OCI-LY3 (cell line): ENCODE measurements around the gene IFNAR1.

Experiments used
- H2AFZ ChIP-seq: fragments of 200-600, 300-600 bp; shearing (Covaris generic); 2 replicates; pipeline ENCODE4 v1.6.0; 2014; ENCODE audit warnings: antibody characterized with exemption, low read depth, low read length
- H3K27ac ChIP-seq: fragments of 200-600, 300-600 bp; sonication (generic); 2 replicates; pipeline ENCODE4 v1.5.1; 2014; ENCODE audit warnings: mild to moderate bottlenecking, low read length, moderate library complexity, mixed read lengths
- H3K27me3 ChIP-seq: fragments of 200-600, 300-600 bp; sonication (generic); 2 replicates; pipeline ENCODE4 v1.6.1; 2014; ENCODE audit warnings: low read depth, low read length, mixed read lengths
- H3K36me3 ChIP-seq: fragments of 200-600, 300-600 bp; sonication (generic); replicated peaks from 2 replicates; pipeline ENCODE3; 2014; ENCODE audit warnings: low read depth, low read length, mixed read lengths
- H3K4me1 ChIP-seq: fragments of 300-600, 200-600 bp; sonication (generic); 2 replicates; pipeline ENCODE4 v1.6.1; 2014; ENCODE audit warnings: low read length, mixed read lengths
- H3K4me2 ChIP-seq: fragments of 200-600, 300-600 bp; sonication (generic); 2 replicates; pipeline ENCODE4 v1.6.1; 2014; ENCODE audit warnings: low read length, mixed read lengths
- H3K4me3 ChIP-seq: fragments of 300-600, 200-600 bp; sonication (generic); 2 replicates; pipeline ENCODE4 v1.5.1; 2014; ENCODE audit warnings: antibody characterized with exemption, mild to moderate bottlenecking, low read length, moderate library complexity
- H3K79me2 ChIP-seq: fragments of 300-600, 200-600 bp; shearing (Covaris generic); 2 replicates; pipeline ENCODE4 v1.6.1; 2014; ENCODE audit warnings: mild to moderate bottlenecking, low read length, mixed read lengths
- H3K9ac ChIP-seq: fragments of 300-600, 200-600 bp; shearing (Covaris generic); 2 replicates; pipeline ENCODE4 v1.6.0; 2014; ENCODE audit warnings: mild to moderate bottlenecking, low read length, moderate library complexity
- H3K9me3 ChIP-seq: fragments of 200-600, 300-600 bp; shearing (Covaris generic); 2 replicates; pipeline ENCODE4 v1.6.1; 2014; ENCODE audit warnings: low read length, mixed read lengths; ENCODE audit not compliant: insufficient read depth
- H4K20me1 ChIP-seq: fragments of 200-600, 300-600 bp; sonication (generic); 2 replicates; pipeline ENCODE4 v1.6.1; 2016; ENCODE audit warnings: low read length, mixed read lengths; ENCODE audit not compliant: insufficient read depth
- CTCF ChIP-seq: fragments of 200-600, 300-600 bp; sonication (generic); IDR thresholded peaks from 2 replicates; pipeline ENCODE4 v1.5.1; 2014; ENCODE audit warnings: antibody characterized with exemption, low read length, low read depth
- EZH2phosphoT487 ChIP-seq: fragments of 200-600 bp; shearing (Covaris generic); IDR thresholded peaks from 2 replicates; pipeline ENCODE4 v1.6.1; 2018; ENCODE audit warnings: antibody characterized with exemption, mixed run types, low read depth

The IFNAR1 gene

GRCh38 chr21:33345751-33346238, 21.0 kb downstream of the IFNAR1 start:
- Histone ChIP-seq H3K36me3 (peaks cover 22% of the 10 kb centered on the region), H3K4me2 (no peak overlapping the region), H4K20me1 (no peaks in the 10 kb centered on the region), H3K27me3 (no peaks in the 10 kb centered on the region), H3K4me3 (no peak overlapping the region), H2AFZ (no peak overlapping the region), H3K9me3 (no peaks in the 10 kb centered on the region), H3K27ac (no peak overlapping the region), H3K79me2 (no peaks in the 10 kb centered on the region), H3K9ac (no peak overlapping the region), H3K4me1 (peaks cover 4% of the 10 kb centered on the region; the same call in 1 of the 2 replicates)
- no peak for TF ChIP-seq EZH2phosphoT487
- TF ChIP-seq CTCF: no peak

GRCh38 chr21:33348706-33349105, 23.9 kb downstream of the IFNAR1 start:
- Histone ChIP-seq H3K27me3 (no peaks in the 10 kb centered on the region), H3K79me2 (no peaks in the 10 kb centered on the region), H3K4me2 (no peak overlapping the region), H3K27ac (no peak overlapping the region), H2AFZ (no peak overlapping the region), H3K4me1 (peaks cover 4% of the 10 kb centered on the region; the same call in 1 of the 2 replicates), H3K36me3 (peaks cover 15% of the 10 kb centered on the region), H3K4me3 (no peak overlapping the region), H3K9me3 (no peaks in the 10 kb centered on the region), H4K20me1 (no peaks in the 10 kb centered on the region), H3K9ac (no peak overlapping the region)
- TF ChIP-seq EZH2phosphoT487 (no peak), CTCF (no peak)

- Histone ChIP-seq H2AFZ (no peak overlapping the region), H3K27ac (no peak overlapping the region), H4K20me1 (no peaks in the 10 kb centered on the region), H3K4me3 (no peak overlapping the region), H3K36me3 (peaks cover 10% of the 10 kb centered on the region), H3K27me3 (no peaks in the 10 kb centered on the region), H3K4me2 (no peak overlapping the region), H3K9ac (no peak overlapping the region), H3K9me3 (no peaks in the 10 kb centered on the region), H3K4me1 (peaks cover 4% of the 10 kb centered on the region; the same call in 1 of the 2 replicates), H3K79me2 (no peaks in the 10 kb centered on the region)
- TF ChIP-seq CTCF: no peak
- no peak for TF ChIP-seq EZH2phosphoT487
Observed at GRCh38 chr21:33350676-33351075, 25.9 kb downstream of the IFNAR1 start.

- H3K9ac ChIP-seq: no peak overlapping the region
- no peaks in the 10 kb centered on the region for H3K79me2 ChIP-seq
- H3K4me3 ChIP-seq: no peak overlapping the region
- no peak overlapping the region for H2AFZ ChIP-seq
- H3K4me1 ChIP-seq: peaks cover 6% of the 10 kb centered on the region
- H3K4me2 ChIP-seq: no peak overlapping the region
- no peak overlapping the region for H3K27ac ChIP-seq
- no peaks in the 10 kb centered on the region for H4K20me1 ChIP-seq
- H3K36me3 ChIP-seq: peaks cover 5% of the 10 kb centered on the region
- TF ChIP-seq CTCF (no peak), EZH2phosphoT487 (no peak)
- H3K9me3 ChIP-seq: no peaks in the 10 kb centered on the region
- H3K27me3 ChIP-seq: no peaks in the 10 kb centered on the region
Observed at GRCh38 chr21:33355355-33355754, 30.6 kb downstream of the IFNAR1 start.
